ENCODE results near the gene ARF6.
"Not testable (repeated sequence)": the region's sequence is repeated elsewhere in the genome, so short reads cannot be mapped to it uniquely, and the experiment has no call there.

ARF6 gene

DNA sequence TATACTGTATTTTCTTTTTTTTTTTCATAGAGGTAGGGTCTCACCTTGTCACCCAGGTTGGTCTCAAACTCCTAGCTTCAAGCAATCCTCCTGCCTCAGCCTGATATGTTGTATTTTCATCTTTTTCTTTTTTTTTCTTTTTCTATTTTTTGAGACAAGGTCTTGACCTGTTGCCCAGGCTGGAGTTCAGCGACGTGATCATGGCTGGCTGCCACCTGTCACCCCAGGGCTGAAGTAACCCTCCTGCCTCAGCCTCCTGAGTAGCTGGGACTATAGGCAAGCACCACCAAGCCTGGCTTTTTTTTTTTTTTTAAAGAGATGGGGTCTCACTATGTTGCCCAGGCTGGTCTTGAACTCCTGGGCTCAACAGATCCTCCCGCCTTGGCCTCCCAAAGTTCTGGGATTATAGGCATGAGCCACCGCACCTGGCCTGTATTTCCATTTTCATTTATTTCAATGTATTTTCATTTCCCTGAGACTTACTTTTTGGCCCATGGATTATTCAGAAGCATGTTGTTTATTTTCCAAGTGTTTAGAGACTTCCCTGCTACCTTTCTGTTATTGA lies 16.2 kb upstream of the ARF6 start:
- DNase-seq = no peak

DNA sequence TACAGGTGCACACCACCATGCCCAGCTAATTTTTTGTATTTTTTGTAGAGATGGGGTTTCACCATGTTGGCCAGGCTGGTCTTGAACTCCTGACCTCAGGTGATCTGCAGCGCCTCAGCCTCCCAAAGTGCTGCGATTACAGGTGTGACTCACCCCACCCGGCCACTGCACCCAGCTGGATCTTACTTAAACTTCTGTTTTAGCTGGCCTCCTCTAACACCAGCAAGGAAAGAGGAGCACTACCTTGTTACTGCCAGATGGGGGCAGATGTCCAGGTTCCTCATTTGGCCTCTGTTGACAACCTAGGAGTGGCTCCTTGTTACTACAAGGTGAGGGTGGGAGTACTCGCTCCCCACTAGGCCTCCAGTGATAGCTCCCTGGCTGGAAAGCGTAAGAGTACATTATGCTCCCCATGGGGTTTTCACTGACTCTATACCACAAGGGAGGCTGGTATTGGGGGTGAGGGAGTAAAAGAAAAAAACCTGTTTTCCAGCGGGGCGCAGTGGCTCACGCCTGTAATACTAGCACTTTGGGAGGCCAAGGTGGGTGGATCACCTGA lies 13.2 kb upstream of the ARF6 start:
- peak; percentile 59 for DNase-seq

DNA sequence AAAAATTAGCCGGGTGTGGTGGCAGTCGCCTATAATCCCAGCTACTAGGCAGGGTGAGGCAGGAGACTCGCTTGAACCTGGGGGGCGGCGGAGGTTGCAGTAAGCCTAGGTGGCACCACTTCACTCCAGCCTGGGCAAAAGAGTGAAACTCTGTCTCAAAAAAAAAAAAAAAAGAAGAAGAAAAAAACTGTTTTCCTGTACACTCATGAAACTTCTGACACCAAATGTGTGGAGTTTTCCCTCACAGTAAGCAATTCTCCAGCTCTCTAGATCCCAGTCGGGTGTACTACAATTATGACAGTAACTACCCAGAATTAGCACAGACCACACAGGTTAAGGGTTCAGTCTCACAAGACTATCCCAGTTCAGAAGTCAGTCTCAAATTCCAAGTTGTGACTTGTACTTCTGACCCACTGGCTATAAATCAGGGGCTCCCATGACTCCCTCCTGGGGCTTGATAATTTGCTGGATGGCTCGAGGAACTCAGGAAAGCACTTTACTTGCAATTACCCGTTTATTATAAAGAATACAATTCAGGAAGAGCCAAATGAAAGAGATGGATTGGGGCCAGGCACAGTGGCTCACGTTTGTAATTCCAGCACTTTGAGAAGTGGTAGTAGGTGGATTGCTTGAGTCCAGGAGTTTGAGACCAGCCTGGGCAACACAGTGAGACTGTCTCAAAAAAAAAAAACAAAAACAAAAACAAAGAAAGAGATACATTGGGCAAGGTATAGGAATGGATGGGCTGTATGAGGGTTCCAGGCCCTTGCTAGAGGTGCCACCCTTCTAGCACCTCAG lies 12.4 kb upstream of the ARF6 start:
- DNase-seq = no peak

DNA sequence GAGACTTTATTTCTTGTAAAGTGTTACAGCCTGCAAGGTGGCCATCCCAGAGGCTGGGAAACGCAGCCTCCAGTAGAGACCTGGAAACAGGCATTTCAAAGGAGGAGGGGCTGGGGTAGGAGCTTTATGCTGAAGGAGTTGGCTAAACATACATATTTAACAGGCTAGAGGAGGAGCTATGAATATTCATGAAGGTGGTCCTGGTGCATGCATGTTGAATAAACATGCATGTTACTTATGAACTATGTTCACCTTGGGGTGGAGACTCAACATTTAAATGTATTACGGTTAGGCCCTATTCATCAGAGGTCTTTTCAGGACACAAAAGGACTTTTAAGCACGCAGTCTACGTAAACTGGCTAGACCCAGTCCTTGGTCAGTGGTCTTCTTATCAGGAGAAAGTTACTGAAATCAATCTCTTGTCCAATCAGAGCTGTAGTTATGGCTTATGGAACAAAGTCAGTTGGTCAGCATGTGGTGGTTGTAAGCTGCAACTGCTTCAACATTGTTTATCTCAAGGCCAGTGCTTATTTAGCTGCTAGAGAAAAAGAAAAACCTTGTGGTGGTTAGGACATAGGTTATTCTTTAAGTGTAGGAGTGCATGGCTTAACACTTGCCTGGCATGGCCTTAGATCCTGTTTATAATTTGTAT lies 11.4 kb upstream of the ARF6 start:
- no peak for DNase-seq

DNA sequence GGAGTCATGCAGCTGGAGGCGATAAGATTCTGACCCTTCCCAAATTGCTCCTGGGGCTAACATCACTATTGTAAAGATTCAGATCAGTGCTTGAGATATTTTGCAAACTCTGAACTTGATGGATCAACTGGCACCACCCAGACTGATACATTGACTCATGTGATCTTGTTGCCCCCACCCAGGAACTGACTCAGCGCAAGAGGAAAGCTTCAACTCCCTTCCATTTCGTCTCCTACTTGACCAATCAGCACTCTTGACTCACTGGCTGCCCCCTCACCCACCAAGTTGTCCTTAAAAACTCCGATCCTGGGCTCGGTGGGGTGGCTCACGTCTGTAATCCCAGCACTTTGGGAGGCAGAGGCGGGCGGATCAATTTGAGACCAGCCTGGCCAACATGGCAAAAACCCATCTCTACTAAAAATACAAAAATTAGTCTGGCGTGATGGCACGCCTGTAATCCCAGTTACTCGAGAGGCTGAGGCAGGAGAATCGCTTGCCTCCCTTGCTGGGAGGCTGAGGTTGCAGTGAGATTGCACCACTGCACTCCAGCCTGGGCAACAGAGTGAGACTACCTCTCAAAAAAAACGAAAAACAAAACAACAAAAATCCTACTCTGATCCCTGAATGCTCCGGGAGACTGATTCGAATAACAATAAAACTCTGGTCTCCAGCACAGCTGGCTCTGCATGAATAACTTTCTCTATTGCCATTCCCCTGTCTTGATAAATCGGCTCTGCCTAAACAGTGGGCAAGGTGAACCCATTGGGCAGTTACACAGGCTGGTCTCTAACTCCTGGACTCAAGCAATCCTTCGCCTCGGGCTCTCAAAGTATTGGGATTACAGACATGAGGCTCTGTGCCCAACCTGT lies 9.8 kb upstream of the ARF6 start:
- peak; percentile 39 for DNase-seq

DNA sequence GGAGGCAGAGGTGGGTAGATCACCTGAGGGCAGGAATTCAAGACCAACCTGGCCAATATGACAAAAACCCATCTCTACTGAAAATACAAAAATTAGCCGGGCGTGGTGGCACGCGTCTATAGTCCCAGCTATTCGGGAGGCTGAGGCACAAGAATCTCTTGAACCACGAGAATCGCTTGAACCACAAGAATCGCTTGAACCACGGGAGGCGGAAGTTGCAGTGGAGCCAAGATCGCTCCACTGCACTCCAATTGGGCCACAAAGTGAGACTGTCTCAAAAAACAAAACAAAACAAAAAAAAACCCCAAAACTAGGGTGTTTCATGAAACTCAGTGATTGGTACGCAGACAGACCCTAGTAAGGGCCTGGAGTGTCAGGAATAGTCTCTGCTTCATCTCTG lies 6.4 kb upstream of the ARF6 start:
- DNase-seq = no peak

DNA sequence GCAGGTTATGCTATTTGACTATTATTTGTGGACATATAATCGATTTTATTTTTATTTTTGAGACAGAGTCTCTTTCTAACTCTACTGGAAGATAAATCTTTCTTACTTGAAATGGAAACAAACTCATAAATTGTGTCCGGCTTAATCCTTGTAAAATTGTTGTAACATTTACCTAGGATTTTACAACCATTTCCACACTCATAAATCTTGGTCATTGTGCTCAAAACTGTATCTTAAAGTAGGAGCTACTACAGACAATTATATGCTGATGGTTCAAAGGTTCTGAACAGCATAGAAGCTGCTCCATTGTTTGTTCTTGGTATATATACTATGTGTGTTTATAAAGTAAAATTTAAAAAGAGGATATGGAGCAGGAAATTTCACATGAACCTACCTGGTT lies 4.6 kb upstream of the ARF6 start:
- DNase-seq = no peak

DNA sequence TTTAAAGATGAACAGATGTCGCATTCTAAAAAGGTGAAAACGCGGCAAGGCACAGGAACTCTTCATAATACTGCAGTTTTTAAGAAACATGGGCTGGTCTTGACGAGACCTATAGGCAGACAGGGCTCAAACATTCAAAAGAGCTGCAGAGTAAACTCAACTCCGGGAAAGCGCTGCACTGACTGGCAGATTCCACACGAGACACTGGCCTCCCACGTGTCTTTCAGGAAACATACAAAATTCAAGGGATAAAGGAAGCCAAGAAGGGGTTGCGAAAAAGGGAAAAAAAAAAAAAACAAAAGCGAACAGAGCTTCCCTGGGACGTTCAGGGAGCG lies 614 bp upstream of the ARF6 start:
- peak; percentile 79 for DNase-seq

DNA sequence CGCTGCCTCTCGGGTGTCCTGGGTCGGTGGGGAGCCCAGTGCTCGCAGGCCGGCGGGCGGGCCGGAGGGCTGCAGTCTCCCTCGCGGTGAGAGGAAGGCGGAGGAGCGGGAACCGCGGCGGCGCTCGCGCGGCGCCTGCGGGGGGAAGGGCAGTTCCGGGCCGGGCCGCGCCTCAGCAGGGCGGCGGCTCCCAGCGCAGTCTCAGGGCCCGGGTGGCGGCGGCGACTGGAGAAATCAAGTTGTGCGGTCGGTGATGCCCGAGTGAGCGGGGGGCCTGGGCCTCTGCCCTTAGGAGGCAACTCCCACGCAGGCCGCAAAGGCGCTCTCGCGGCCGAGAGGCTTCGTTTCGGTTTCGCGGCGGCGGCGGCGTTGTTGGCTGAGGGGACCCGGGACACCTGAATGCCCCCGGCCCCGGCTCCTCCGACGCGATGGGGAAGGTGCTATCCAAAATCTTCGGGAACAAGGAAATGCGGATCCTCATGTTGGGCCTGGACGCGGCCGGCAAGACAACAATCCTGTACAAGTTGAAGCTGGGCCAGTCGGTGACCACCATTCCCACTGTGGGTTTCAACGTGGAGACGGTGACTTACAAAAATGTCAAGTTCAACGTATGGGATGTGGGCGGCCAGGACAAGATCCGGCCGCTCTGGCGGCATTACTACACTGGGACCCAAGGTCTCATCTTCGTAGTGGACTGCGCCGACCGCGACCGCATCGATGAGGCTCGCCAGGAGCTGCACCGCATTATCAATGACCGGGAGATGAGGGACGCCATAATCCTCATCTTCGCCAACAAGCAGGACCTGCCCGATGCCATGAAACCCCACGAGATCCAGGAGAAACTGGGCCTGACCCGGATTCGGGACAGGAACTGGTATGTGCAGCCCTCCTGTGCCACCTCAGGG lies 679 bp downstream of the ARF6 start:
- DNase-seq = peak; percentile 20

DNA sequence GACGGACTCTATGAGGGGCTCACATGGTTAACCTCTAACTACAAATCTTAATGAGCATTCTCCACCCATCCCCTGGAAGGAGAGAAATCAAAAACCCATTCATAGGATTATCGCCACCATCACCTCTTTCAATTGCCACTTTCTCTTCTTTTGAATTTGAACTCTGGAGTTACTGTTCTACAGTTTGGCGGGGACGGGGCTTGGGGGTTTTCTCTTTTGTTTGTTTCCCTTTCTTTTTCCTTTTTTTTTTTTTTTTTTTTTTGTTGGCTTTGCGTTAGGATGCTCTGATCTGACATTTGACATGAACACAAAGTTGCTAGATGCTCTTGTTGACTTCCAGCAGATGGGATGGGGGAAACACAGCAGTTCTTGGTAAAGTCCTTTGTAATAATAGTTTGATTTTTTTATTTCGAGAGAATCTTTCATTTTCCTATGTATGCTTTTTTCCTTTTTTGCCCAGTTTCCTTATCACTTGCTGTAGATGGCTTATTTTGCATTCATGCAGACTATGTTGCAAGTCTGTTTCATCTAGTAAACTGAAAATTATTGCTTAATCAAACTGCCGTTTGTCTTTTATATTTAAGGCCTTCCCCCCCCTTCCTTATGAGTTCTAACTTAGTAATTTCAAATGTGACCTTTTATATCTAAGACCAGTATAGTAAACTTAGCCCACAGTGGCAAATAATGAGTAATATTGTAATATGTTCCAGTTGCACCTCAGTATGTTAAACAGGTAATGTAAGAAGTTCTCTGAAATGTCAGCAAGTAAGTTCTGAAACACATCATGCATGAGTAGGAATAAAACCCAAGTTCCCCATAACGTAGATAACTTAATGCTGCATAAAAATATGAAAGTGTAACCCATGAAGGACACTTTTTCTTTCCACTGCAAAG lies 1.6 kb downstream of the ARF6 start:
- not testable (repeated sequence) for DNase-seq

DNA sequence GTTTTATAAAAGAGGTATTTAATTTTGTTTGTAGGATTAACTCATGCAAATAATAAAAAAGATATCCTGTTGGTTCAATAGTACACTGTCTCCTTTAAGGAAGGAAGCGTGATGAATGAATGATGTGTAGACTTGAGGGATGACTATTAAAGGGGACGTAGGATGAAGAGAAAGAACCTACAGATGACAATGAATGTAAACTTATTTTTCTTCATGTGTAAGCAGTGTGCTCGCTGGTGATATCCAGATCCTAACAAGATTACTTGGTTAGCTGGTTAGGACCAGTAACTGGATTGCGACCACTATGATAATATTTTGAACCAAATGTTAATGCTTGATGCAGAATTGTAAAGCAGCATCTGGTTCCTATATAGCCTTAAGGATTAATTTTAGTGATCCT lies 2.6 kb downstream of the ARF6 start:
- peak; percentile 11 for DNase-seq

DNA sequence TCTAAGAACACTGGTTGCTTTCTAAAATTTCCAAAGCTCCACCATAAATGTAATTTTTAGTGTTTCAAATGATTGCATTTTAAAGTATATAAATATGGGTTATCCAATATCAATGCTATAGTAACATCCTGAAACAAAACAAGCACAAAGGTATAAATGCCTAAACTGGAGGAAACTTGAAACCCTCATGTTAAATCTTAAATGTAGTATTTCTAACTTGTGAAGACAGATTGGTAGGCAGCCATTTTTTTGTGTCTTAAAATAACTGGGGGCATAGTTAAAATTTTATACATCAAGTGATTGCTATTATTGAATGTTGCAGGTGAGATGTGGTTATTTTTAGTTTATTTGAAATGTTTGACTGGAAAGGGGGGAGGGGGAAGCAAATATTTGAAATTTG lies 3.4 kb downstream of the ARF6 start:
- DNase-seq = not testable (repeated sequence)

DNA sequence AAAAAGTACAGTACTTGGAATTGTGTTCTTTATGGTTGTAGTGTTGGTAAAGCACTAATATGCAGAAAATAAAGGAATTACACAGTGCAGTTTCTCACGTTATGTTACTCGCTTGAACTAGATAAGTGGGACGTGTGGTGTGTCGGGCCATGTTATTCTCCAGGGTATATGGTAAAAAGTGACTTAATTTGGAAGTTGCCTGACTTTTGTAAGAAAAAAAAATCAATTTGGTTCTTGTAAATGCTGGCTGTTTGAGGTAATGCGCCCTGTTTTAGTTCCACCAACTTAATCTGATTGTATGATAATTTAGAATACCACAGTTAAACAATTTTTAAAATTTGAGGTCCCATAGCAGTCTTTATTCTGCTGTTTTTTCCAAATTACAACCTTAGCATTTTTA lies 4.1 kb downstream of the ARF6 start:
- DNase-seq = no peak

DNA sequence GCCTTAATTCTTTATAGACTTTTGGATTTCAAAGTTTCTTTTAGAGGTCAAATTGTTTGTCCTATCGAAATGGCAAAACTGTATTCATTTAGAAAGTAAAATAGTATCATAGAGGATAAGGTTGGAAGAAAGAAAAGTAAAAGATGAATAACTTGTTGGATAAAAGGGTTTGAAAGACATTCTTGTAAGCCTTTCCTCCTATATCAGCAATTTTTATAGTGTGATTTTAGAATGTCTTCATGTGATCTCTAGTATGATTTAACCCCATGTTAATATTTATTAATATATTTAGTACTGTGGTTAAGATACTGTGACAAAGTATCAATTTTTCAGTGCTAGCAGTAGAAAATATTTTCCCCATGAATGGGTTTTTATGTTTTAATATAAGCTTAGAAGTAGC lies 4.5 kb downstream of the ARF6 start:
- DNase-seq = no peak

DNA sequence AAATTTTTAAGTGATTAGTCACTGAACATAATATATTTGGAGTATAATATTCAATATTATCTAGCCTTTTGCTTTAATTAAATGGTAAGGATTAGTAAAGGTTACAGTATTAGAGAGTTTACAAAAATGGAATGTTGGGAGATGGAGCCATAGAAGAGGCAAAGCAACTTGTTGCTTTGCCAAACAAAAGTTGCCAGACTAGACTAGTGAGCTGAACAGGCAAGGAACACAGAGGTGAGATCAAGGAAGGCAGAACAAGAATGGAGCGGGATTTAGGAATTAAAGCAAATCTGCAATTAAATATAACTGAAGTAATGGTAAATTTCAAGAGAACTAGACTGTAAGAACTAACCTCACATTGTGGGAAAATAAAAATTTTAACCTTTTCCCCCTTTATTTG lies 5.1 kb downstream of the ARF6 start:
- DNase-seq = no peak

DNA sequence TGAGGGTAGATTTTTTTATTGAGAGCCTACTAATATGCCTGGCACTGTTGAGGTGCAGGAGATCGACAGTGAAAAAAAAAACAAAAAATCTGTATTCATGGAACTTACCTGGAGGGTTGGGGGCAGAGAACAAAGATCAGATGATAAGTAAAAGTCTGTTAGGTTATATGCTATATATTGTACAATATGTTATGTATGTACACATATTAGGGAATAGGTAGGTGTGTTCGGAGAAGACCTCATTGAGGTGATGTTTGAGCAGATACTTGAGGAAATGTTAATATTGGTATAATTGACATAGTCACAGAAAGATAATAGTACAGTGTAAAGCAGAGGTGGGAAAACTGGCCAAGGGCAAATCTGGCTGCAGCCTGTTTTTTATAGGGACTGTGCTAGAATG lies 5.6 kb downstream of the ARF6 start:
- DNase-seq = no peak

DNA sequence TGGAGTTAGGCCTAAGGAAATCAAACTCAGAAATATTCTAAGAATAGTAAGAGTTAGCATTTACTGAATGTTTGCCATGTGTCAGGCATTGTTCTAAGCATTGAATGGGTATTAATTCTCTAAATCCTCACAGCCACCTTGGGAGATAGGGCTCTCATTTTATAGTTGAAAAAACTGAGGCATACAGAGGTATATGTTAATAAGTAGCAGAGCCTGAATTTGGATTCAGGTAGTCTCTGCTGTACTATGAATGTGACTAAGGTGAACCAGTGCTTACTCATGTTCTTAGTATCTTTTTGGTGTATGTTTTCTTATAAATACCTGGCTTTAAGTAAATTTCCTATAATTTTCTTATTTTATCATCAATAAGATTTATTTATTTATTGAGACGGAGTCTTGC lies 8.1 kb downstream of the ARF6 start:
- DNase-seq = no peak

DNA sequence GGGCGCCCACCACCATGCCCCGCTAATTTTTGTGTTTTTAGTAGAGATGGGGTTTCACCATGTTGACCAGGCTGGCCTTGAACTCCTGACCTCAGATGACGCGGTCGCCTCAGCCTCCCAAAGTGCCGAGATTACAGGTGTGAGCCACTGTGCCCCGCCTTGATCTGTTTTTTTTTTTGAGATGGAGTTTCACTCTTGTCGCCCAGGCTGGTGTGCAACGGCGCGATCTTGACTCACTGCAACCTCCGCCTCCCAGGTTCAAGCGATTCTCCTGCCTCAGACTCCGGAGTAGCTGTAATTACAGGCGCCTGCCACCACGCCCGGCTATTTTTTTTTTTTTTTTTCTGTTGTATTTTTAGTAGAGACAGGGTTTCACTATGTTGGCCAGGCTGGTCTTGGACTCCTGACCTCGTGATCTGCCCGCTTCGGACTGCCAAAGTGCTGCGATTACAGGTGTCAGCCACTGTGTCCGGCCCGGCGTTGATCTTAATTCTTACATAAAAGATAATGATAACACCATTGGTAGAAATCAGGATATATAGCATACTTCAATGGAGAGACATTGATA lies 9.9 kb downstream of the ARF6 start:
- not testable (repeated sequence) for DNase-seq

DNA sequence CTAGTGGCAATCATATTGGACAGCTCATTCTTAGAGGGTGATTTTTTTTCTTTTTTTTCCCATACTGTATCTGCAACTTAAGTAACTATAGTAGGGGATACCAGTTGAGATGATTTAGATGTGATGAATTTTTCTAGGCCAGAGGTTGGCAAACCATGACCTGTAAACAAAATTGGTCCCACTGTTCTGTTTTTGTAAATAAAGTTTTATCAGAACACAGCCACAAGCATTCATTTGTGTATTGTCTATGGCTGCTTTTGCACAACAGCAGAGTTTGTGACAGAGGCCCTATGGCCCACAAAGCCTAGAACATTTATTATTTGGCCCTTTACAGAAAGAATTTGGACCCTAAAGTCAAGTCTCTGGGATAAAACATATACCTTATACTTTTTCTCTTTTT lies 11.4 kb downstream of the ARF6 start:
- DNase-seq = no peak

DNA sequence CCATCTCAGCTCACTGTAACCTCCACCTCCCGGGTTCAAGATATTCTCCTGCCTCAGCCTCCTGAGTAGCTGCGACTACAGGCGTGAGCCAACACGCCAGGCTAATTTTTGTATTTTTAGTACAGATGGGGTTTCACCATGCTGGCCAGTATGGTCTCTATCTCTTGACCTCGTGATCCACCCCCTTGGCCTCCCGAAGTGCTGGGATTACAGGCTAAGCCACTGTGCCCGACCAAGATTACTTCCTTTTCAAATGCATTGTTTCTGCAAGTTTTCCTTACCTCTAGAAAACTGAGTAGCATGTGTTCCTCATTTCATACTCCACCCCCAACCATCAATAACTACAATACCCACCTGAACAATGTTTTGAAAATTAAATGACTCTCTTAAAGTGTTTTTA lies 13.1 kb downstream of the ARF6 start:
- no peak for DNase-seq
